Psoas muscle (tissue), 8 donors: ENCODE measurements around the gene NHLRC2. TPM values are rescaled to one million over a fixed set of nuclear protein-coding genes. Genes with fewer than 3 reads are reported as not detected.

Experiments
- ATAC-seq, 4 donors: fragments of 200-7000 bp; cut with Tn5 transposase; one replicate each; pipeline ENCODE4 v1.9.1; 2020; ENCODE audit warnings: moderate library complexity in 3 of 4, mild to moderate bottlenecking in 2 of 4
- DNase-seq, 2 donors: peaks; one replicate each; pipeline ENCODE4 v3.0.0-alpha.2; 2020
- H3K27ac ChIP-seq: fragments of 200-600 bp; one replicate; pipeline ENCODE4 v1.8.0; 2022
- H3K27me3 ChIP-seq, 3 donors: fragments of 200-600 bp in 1 of 3; one replicate each; pipeline versions ENCODE4 v1.6.1 to v1.8.0; 2013 to 2022; ENCODE audit warnings: low read length in 2 of 3, mild to moderate bottlenecking in 2 of 3, moderate library complexity in 1 of 3; ENCODE audit not compliant: insufficient read depth in 3 of 3
- H3K36me3 ChIP-seq, 2 donors: fragments of 200-600 bp in 1 of 2; one replicate each; pipeline versions ENCODE4 v1.6.1 to v1.8.0; 2013 to 2022; ENCODE audit warnings: low read depth in 1 of 2, mild to moderate bottlenecking in 1 of 2, moderate library complexity in 1 of 2; ENCODE audit not compliant: insufficient read depth in 1 of 2
- H3K4me1 ChIP-seq: fragments of 200-600 bp; one replicate; pipeline ENCODE4 v1.8.0; 2022
- H3K4me3 ChIP-seq: fragments of 200-600 bp; one replicate; pipeline ENCODE4 v1.8.0; 2022; ENCODE audit warnings: mild to moderate bottlenecking
- H3K9me3 ChIP-seq: fragments of 200-600 bp; one replicate; pipeline ENCODE4 v1.8.0; 2022
- WGBS, 3 donors: extraction: QIAGEN DNeasy Blood & Tissue Kit; methylation state at CpG; one replicate each; pipeline versions ENCODE4 v1.1.6 to v1.1.7; 2013; 5-methylcytosine and 5-hydroxymethylcytosine counted together
- intact Hi-C, 2 donors: fragments of 100-400 bp; cut with DNase I; formaldehyde crosslinking; loops; one replicate each; pipeline versions ENCODE4 v1.11.0 to v1.14.2; 2022
- polyA plus RNA-seq, 3 donors: library from polyadenylated mRNA; stranded (reverse); fragments of 200-250 nt; gene quantifications; one replicate each; pipeline ENCODE4 v1.2.3, GENCODE V29; 2013
- total RNA-seq, 4 donors: library from RNA; stranded (reverse); fragmentation: NEBNext Ultra II Directional in 2 of 4; extraction: Animal tissue kit (Norgen Biotek cat#: 25700) in 2 of 4; gene quantifications; one replicate each; pipeline versions ENCODE4 v1.2.1 to v1.2.4, GENCODE V29; 2021 to 2023
- TF ChIP-seq, protein P1 (sequence below): fragments of 200-600 bp; IDR thresholded peaks from one replicate; pipeline ENCODE4 v1.8.0; 2022; ENCODE audit warnings: antibody characterized with exemption
- donor health status: healthy with polysubstance abuse.
- donor health status: DM: no; HTN: no; CAD: no; lungs with moderate emphysema.
- donor health status: Bipolar disorder and iron deficiency.
- donor health status: healthy.
- donor health status: DM: yes; HTN: yes; CAD: no.
- donor health status: DM: no; HTN: no; CAD: no.
- donor health status: DM: no; HTN: no; CAD: no.
- donor health status: DM: yes; HTN: yes; CAD: no.

The NHLRC2 gene
- total and polyA plus RNA-seq, 7 donors: 3.8 to 30.0 (median 24.6) TPM

DNA sequence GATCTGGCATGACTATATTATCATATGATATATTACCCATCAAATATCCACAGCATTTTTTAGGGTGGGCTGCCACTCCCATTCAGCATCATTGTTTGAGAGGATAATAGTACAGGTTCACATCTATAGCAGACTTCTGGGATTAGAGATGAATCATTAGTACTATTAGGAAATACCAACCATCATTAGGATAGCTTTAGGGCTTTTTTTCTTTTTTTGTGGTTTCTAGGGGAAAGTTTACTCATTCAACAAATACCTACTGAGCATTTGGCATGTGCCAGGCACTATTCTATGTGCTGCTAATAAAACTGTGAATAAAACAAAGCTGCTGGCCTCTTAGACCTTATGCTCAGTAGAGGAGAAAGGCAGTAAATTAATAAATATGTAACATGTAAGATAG, 40.6 kb downstream of the NHLRC2 start:
- Histone ChIP-seq H3K9me3 (no peaks in the 10 kb centered on the region), H3K27me3 (no peaks in the 10 kb centered on the region), H3K4me1 (peaks cover 4% of the 10 kb centered on the region), H3K4me3 (no peak overlapping the region), H3K36me3 (peaks cover 0 to 18% of the 10 kb centered on the region in 2 donors), H3K27ac (no peak overlapping the region)
- ATAC-seq (no peak), DNase-seq (no peak)
- TF ChIP-seq, protein P1, sequence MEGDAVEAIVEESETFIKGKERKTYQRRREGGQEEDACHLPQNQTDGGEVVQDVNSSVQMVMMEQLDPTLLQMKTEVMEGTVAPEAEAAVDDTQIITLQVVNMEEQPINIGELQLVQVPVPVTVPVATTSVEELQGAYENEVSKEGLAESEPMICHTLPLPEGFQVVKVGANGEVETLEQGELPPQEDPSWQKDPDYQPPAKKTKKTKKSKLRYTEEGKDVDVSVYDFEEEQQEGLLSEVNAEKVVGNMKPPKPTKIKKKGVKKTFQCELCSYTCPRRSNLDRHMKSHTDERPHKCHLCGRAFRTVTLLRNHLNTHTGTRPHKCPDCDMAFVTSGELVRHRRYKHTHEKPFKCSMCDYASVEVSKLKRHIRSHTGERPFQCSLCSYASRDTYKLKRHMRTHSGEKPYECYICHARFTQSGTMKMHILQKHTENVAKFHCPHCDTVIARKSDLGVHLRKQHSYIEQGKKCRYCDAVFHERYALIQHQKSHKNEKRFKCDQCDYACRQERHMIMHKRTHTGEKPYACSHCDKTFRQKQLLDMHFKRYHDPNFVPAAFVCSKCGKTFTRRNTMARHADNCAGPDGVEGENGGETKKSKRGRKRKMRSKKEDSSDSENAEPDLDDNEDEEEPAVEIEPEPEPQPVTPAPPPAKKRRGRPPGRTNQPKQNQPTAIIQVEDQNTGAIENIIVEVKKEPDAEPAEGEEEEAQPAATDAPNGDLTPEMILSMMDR: no peak
- intact Hi-C loops: no loop called here

DNA sequence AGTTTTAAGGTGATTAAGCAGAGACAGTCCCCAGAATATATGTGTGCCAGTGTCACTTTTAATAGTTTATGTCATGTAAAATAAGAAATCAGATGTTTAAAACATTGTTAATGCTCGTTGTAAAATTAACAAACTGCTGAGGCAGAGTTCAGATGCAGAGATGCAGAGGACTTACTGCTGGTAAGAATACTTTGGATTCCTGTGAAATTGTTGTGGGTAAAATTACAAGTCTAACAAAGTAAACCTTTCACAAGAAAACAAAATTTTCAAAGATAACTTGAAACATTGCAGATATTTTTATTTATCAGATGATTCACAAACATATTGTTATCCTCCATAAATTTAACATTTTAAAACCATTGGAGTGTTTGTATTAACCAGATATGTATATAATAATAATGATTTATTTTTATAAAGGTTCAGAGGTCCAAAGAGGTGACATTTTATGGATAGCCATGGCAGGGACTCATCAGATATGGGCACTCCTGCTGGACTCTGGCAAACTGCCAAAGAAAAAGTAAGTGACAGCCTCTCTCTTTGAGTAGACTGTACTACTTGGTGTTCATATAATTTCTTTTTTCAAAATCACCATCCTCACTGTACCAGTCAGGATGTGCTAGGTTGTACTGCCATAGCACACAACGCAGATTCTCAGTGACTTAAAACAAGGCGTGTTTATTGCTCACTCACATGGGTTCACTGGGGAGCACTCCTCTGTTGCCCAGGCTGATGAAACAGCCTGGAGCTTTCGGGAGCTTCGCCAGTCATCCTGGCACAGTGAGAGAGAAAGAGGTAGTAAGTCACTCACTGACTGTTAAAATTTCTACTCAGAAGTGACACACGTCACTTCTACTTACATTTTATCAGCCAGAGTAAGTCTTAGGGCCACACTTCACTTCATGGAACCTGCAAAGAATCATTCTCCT, 43.5 kb downstream of the NHLRC2 start:
- intact Hi-C loops: no loop called here
- no peak for DNase-seq
- Histone ChIP-seq H3K4me1 (peaks cover 3% of the 10 kb centered on the region), H3K27me3 (no peaks in the 10 kb centered on the region), H3K9me3 (no peaks in the 10 kb centered on the region), H3K27ac (no peak overlapping the region), H3K36me3 (peaks cover 0 to 42% of the 10 kb centered on the region in 2 donors), H3K4me3 (no peak overlapping the region)
- 87 to 93% (median 90%) methylated on average over 6 of the region's 6 CpGs for WGBS, 3 donors
- peak in 1 of 4 donors; percentile 41 for ATAC-seq
- TF ChIP-seq, protein P1: no peak

DNA sequence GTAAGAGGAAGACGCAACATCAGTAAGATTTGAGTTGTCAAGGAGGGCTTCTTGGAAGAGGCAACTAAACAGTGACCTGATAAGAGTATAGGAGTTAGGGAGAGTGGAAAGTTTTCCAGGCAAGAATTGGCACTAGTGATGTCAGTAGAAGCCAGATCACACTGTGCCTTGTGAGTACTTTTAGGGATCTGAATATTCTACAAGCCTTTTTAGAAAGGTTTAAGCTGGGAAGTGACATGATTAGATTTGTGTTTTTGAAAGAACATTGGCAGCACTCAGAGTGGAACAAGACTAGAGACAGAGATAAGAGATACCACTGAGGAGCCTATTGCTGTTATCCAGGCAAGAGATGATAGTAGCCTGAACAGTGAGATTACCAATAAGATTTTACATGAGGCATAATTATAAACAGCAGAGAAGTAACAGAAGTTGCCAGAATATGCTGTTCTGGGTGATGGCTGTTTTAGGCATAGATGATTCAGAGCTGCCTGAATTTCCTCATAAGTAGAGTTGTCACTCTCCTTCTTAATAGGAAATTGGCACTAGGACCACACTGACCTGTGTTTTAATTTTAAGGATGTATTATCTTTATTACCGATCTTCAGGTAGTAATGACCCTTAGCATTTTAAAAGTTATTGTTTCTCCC, 45.6 kb downstream of the NHLRC2 start:
- no peak for DNase-seq
- Histone ChIP-seq H3K36me3 (peaks cover 0 to 63% of the 10 kb centered on the region in 2 donors), H3K9me3 (no peaks in the 10 kb centered on the region), H3K4me1 (no peaks in the 10 kb centered on the region), H3K27ac (no peak overlapping the region), H3K4me3 (no peak overlapping the region), H3K27me3 (no peaks in the 10 kb centered on the region)
- 93 to 96% (median 95%) methylated on average over 2 of the region's 2 CpGs for WGBS, 3 donors
- ATAC-seq: no peak
- TF ChIP-seq, protein P1: no peak
- intact Hi-C loops: no loop called here

DNA sequence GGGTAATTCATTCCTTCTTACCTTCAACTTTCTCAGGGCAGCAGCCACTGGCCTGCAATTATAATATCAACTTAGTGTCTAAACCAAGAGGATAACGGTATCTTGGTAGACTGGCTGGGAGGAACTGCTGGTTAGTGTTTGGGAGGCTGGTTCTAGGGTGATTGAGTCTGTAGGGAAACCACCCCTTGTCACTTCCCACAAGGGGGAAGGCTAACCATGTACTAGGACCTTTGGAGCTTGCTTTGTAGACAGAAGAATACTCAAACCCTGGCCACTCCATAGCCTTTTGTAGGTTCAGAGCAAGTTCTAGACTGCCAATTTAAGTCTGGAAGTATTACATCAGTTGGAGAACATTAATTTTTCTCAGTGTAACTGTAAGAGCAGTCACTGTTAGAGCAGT, 51.3 kb downstream of the NHLRC2 start:
- no peak for ATAC-seq
- H3K27ac ChIP-seq: no peak overlapping the region
- intact Hi-C loops: no loop called here
- TF ChIP-seq, protein P1: no peak
- no peaks in the 10 kb centered on the region for H3K27me3 ChIP-seq
- no peak overlapping the region for H3K4me3 ChIP-seq
- H3K9me3 ChIP-seq: no peaks in the 10 kb centered on the region
- 90 to 97% (median 96%) methylated on average over 1 of the region's 1 CpG for WGBS, 3 donors
- peaks cover 9 to 99% of the 10 kb centered on the region in 2 donors for H3K36me3 ChIP-seq
- H3K4me1 ChIP-seq: no peaks in the 10 kb centered on the region
- DNase-seq: no peak
